ENCODE results near the gene XPO1.
"Not testable (repeated sequence)": the region's sequence is repeated elsewhere in the genome, so short reads cannot be mapped to it uniquely, and the experiment has no call there.

The XPO1 gene, protein sequence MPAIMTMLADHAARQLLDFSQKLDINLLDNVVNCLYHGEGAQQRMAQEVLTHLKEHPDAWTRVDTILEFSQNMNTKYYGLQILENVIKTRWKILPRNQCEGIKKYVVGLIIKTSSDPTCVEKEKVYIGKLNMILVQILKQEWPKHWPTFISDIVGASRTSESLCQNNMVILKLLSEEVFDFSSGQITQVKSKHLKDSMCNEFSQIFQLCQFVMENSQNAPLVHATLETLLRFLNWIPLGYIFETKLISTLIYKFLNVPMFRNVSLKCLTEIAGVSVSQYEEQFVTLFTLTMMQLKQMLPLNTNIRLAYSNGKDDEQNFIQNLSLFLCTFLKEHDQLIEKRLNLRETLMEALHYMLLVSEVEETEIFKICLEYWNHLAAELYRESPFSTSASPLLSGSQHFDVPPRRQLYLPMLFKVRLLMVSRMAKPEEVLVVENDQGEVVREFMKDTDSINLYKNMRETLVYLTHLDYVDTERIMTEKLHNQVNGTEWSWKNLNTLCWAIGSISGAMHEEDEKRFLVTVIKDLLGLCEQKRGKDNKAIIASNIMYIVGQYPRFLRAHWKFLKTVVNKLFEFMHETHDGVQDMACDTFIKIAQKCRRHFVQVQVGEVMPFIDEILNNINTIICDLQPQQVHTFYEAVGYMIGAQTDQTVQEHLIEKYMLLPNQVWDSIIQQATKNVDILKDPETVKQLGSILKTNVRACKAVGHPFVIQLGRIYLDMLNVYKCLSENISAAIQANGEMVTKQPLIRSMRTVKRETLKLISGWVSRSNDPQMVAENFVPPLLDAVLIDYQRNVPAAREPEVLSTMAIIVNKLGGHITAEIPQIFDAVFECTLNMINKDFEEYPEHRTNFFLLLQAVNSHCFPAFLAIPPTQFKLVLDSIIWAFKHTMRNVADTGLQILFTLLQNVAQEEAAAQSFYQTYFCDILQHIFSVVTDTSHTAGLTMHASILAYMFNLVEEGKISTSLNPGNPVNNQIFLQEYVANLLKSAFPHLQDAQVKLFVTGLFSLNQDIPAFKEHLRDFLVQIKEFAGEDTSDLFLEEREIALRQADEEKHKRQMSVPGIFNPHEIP (N-terminal part only)

DNA sequence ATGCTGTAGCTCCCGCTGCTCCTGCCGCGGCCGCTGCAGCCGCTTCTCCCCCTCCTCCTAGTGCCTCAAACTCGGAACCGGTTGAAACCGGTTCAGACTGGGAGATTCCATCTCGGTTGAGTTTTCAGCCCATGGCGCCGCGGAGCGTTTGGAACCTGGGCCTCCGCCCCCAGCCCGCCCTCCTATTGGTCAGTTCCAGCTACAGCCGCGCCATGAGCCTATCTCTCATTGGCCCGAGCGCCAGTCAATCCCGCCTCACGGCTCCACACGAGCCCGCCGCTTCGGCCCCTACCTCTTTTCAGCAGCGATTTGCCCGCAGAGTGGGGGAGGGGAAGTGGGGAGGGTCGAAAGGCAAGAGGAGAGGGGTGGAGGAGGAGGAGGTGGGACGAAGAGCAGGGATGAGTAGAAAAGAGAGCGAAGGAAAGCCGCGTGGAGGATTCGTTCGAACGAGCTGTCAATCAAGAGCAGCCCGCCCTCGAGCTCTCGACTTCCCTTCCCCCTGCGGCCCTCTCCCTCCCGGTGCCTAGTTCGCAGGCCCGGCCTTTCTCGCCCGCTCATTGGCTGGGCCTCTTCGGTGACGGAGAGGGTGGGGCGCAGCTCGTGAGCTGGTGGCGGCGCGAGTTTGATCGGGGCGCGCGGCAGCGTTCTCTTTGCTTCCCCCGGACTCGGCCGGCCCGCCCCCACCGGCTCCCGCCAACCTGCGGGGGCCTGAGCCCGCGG lies at the start of gene XPO1:
TSS of gene XPO1 (minus strand) at position 157 of the 720 bp plus-strand sequence. CDS start 4,459 bp downstream, outside the sequence.
- FAIRE-seq (peak; percentile 95), DNase-seq (ENCODE audit: insufficient read length, low spot score) (peak; percentile 94)

GRCh38 chr2:61586928-61587327 lies 48.8 kb upstream of the XPO1 start:
- DNase-seq (ENCODE audit: insufficient read length, low spot score); FAIRE-seq: not testable (repeated sequence)

DNA sequence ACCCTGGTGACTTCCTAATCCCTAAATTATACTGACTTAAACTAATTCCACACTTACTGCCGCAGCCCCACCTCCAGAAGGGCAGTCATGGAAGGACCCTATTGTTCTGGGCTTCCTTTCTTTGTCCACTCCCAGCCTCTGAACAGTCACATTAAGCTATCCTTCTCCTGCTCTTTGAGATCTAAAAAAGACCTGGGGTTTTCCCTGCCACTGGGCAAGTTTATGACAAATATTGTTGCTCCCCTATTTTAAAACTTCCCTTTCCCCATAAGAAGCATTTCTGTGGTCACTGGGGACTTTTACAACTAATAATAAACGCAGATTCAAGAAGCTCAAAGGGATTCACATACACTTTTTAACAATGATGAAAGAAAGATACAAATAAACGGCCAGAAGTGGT lies 47.2 kb upstream of the XPO1 start:
- no peak for DNase-seq (ENCODE audit: insufficient read length, low spot score)
- no peak for FAIRE-seq

GRCh38 chr2:61584368-61584767 lies 46.2 kb upstream of the XPO1 start:
- not testable (repeated sequence) for DNase-seq (ENCODE audit: insufficient read length, low spot score); FAIRE-seq

DNA sequence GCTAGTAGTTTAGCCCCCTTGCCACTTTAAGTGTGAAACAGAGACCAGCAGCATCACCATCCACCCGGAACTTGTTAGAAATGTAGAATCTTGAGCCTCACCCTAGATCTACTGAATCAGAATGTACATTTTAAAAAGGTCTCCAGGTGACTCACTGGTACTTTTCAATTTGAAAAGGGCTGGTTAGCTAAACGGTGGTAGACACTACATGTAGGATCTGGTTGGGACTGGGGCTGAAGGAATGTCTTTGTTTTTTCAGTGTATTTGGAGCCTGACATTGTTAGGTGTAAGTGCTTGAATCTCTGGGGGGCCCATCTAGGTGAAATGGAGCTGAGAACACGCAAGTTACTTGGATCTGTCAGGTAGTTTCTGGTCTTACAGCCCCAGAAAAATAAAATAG lies 44.0 kb upstream of the XPO1 start:
- FAIRE-seq (no peak), DNase-seq (ENCODE audit: insufficient read length, low spot score) (no peak)

GRCh38 chr2:61581716-61582115 lies 43.6 kb upstream of the XPO1 start:
- FAIRE-seq = no peak

GRCh38 chr2:61575447-61575859 lies 37.3 kb upstream of the XPO1 start:
- no peak for FAIRE-seq
- DNase-seq (ENCODE audit: insufficient read length, low spot score) = no peak

More at GRCh38 chr2:61581716-61582115, 43.6 kb upstream of the XPO1 start:
- DNase-seq (ENCODE audit: insufficient read length, low spot score) = no peak

DNA sequence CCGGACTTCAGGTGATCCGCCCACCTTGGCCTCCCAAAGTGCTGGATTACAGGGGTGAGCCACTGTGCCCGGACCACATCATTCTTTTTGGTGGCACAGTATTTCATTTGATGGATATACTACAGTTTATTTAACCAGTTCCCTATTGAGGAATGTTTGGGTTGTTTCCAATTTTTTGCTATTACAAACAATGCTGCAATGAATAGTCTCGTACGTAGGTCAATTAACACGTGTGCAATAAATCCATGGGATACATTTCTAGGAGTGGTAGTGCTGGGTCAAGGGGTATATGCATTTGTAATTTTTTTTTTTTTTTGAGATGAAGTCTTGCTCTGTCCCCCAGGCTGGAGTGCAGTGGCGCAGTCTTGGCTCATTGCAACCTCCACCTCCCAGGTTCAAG lies 28.4 kb upstream of the XPO1 start:
- no peak for FAIRE-seq
- no peak for DNase-seq (ENCODE audit: insufficient read length, low spot score)

GRCh38 chr2:61562615-61563014 lies 24.5 kb upstream of the XPO1 start:
- no peak for FAIRE-seq
- no peak for DNase-seq (ENCODE audit: insufficient read length, low spot score)

DNA sequence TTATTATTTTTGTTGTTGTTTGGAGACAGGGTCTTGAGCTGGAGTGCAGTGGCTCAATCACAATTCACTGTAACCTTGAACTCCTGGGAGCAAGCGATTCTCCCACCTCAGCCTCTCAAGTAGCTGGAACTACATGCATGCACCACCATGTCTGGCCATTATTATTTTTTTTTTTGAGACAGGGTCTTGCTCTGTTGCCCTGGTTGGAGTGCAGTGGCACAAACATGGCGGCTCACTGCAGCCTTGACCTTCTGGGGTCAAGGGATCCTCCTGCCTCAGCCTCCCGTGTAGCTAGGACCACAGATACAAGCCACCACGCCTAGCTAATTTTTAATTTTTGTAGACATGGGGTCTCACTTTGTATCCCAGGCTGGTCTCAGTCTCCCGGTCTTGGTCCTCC lies 20.0 kb upstream of the XPO1 start:
- no peak for FAIRE-seq
- no peak for DNase-seq (ENCODE audit: insufficient read length, low spot score)

DNA sequence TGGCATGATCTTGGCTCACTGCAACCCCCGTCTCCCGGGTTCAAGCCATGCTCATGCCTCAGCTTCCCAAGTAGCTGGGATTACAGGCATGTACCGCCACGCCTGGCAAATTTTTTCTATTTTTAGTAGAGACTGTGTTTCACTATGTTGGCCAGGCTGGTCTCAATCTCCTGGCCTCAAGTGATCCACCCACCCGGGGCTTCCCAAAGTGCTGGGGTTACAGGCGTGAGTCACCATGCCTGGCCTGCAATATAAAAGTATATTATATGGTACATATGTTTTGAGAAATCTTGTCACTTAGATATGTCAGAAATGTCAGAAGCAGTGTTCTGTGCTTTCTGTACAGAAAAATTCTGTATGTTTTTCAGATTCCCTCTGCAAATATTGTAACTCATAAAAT lies 19.2 kb upstream of the XPO1 start:
- FAIRE-seq = no peak
- no peak for DNase-seq (ENCODE audit: insufficient read length, low spot score)

- DNase-seq (ENCODE audit: insufficient read length, low spot score) (no peak), FAIRE-seq (no peak)
These were observed 16.4 kb upstream of the XPO1 start for GRCh38 chr2:61554604-61555003.

DNA sequence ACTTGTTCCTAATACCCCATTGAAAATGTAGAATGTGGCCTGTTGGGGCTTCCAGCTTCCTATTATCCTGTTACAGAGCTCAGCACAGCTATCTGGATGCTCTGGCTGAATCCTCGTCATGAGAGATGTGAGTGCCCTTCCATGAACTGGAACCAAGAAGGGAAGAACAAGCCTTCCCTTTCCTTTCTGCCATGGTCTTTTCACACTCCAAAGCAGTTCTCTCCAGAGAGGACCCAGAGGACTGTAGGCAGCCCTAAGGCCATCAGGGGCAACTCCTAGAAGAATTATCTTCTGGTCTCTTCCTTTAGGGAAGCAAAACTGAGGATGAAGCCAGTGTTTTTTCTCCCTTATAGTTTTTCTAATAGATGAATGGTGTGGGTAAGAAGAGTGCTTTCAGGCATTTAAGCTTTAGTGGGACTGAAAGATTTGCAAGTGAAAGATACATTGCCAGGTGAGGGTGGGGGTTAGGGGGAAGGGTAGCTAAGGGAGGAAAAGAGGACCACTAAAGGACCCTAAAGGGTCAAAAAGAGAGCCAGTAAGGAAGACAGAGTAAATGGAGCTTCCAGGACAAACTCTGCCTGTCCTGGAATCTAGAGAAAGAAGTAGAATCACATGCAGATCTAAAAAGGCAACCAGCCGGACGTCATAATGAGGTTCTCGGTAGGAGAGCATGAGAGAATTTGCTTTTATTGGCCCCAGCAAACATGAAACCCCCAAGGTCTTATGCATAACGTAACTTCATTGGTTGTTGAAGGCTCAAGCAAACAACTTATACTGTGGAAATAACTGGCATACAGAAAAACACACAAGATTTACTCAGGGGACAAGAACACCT lies 12.4 kb upstream of the XPO1 start:
- FAIRE-seq (no peak), DNase-seq (ENCODE audit: insufficient read length, low spot score) (no peak)

GRCh38 chr2:61549546-61549945 lies 11.4 kb upstream of the XPO1 start:
- no peak for DNase-seq (ENCODE audit: insufficient read length, low spot score)
- FAIRE-seq = no peak

- DNase-seq (ENCODE audit: insufficient read length, low spot score) (no peak), FAIRE-seq (no peak)
These were observed 4.9 kb upstream of the XPO1 start for GRCh38 chr2:61543062-61543461.

- not testable (repeated sequence) for FAIRE-seq; DNase-seq (ENCODE audit: insufficient read length, low spot score)
These were observed 2.0 kb upstream of the XPO1 start for GRCh38 chr2:61540167-61540566.

DNA sequence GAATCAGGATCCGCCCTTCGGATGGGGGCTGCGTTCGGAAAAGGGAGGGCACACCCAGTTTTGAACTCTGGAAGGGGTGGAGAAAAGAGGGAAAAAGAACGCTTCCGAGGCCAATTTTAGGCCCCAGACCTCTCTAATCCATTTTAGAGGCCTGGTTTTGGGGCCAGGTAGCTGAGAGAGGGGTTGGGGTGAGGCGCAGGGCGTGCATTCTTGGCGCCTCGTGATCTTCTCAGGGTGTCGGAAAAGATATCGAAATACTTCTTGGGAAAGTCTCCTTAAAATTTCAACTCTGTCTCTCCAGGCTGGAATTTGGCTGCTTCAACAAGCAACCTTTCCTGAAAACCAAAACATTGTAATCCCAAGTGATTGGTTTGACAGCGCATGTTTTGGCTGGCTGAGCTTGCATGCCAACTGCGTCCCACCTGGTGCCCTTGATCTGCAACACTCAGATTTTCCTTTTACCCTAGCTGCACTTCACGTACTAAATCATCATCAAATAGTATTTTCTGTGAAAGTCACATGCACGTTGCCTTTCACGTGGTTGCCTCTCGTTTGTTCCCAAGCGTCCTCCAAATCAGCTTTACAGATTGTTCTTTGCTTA lies 864 bp upstream of the XPO1 start:
- DNase-seq (ENCODE audit: insufficient read length, low spot score) (no peak), FAIRE-seq (peak; percentile 66)

GRCh38 chr2:61537950-61538199 lies 281 bp downstream of the XPO1 start:
- FAIRE-seq (no peak), DNase-seq (ENCODE audit: insufficient read length, low spot score) (no peak)

DNA sequence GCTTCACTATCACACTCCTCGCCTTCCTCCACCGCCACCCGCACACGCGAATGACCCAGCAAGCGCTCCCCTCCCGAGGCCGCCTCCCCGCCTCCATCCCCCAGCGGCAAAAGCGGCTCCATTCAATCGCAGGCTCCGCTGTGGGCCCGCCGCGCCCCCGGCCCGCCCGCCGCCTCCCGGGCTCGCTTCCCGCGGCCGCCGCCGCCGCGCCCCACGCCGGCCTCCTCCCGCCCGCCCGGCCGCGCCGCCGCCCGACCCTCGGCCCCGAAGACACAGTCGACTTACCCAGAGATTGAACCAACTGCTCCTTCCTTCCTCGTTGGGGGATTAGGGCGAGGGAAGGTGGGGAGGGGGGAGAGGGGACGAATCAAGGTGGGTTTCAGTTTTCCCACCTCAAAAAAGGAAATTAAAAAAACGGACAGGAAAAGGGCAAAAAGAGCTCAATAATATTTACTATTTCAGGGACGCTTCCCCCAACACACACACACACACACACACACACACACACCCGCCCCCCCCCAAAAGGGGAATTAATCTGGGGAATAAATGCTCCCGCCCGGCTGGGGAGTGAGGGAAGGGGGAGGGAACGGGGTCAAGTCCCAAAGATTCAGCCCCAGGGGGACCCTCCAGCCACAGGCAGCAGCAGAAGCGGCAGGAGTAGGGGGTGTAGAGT lies 743 bp downstream of the XPO1 start:
- DNase-seq (ENCODE audit: insufficient read length, low spot score) (no peak), FAIRE-seq (no peak)
